Hippocampal formation (tissue), 2 donors: ENCODE measurements around the gene ADCY4.

ENCODE experiments used
- DNase-seq, 2 donors: peaks; one replicate each; lab custom pipeline; 2025; lab: John Stamatoyannopoulos, UW

The ADCY4 gene

GRCh38 chr14:24274101-24274543, 60.7 kb downstream of the ADCY4 start:
- no peak for DNase-seq

- no peak for DNase-seq
Observed at GRCh38 chr14:24273422-24273998, 61.4 kb downstream of the ADCY4 start.

- DNase-seq, result no peak
Observed at GRCh38 chr14:24272467-24272866, 62.4 kb downstream of the ADCY4 start.

GRCh38 chr14:24271834-24272263, 63.0 kb downstream of the ADCY4 start:
- no peak for DNase-seq

- DNase-seq, result peak; percentile 79 to 86
Observed at GRCh38 chr14:24271134-24271833, 63.6 kb downstream of the ADCY4 start, which contains the start of gene RABGGTA. Gene RABGGTA (minus strand): TSS chr14:24271597. CDS start chr14:24271115, 482 bp downstream.

GRCh38 chr14:24270537-24271133, 64.2 kb downstream of the ADCY4 start:
- DNase-seq, result no peak

GRCh38 chr14:24269910-24270536, 64.8 kb downstream of the ADCY4 start:
- no peak for DNase-seq

- no peak for DNase-seq
Observed at GRCh38 chr14:24269368-24269767, 65.5 kb downstream of the ADCY4 start.
